Stimulated activated CD8-positive, alpha-beta memory T cell treated with anti-CD3 and anti-CD28 coated beads, Interleukin-15, amount 100 ng/mL, for 48 hours (primary cell): Measurements from ENCODE around the gene BLID.

Source experiments
- DNase-seq, 2 donors: peaks; one replicate each; pipeline ENCODE4 v3.0.0-alpha.2; 2020; ENCODE audit warnings: low read depth in 2 of 2

Gene BLID

GRCh38 chr11:122081073-122081472, 34.9 kb downstream of the BLID start:
- DNase-seq: no peak

DNA sequence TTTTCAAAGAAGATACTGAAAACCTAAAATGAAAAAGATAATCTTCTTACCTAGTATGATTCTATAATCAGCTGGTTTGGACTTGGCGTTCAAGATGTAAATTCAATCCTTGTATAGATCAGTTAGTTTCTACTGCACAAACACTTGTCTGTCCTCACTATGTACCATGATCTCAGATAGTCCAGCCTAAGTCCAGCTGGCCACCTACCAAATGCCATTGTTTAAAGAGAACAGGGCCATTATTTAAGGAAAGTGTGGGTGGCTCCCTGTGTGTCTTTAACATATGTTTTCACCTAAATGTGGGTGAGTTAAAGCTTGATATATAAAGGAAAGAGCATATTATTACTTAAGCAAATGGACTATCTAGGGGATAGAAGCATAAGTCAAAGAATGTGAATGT, 38.6 kb downstream of the BLID start:
- DNase-seq: no peak

GRCh38 chr11:122076512-122077120, 39.4 kb downstream of the BLID start:
- DNase-seq: no peak

DNA sequence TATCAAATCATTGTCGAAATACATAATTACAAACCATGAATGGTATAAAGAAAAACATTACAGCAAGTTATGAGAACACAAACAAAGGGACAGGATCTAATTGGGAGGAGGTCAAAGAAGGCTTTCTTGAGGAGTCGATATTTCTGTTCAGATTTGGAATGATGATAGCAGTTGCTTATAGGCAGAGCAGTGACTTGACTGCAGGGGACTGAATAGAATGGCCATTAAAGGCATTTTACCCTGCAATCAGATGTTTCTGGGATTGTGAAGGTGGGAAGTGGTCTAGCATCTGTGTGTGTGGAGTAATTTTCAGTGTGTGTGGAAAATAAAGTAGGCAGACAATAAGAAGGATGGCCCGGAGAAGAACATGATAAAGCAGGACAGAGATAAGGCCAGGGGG, 41.0 kb downstream of the BLID start:
- no peak for DNase-seq

GRCh38 chr11:122074022-122074421, 42.0 kb downstream of the BLID start:
- no peak for DNase-seq

DNA sequence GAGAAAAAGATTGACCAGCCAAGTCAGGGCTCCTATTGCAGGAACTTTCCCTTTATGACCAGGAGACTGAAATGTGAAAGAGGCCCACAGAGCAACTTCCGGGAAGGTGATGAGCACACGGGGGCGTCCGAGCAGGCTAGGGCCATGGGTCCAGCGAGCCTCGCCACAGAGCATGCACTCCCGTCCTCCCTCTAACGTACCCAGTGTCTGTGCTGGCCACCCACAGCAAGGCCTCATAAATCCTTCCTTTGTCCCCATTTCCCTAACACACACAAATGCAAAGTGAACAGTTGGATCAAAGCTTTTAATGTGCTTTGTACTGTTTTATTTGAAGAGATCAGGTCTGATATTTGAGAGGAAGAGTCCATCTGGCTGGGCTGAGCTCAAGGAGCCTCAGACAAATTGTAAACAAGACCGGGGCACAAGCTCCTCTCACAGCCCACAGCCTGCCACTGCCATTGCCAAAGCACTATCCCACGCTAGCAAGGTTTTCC, 44.3 kb downstream of the BLID start:
- no peak for DNase-seq

- DNase-seq: no peak
Measured at GRCh38 chr11:122069707-122070360, 46.2 kb downstream of the BLID start.

DNA sequence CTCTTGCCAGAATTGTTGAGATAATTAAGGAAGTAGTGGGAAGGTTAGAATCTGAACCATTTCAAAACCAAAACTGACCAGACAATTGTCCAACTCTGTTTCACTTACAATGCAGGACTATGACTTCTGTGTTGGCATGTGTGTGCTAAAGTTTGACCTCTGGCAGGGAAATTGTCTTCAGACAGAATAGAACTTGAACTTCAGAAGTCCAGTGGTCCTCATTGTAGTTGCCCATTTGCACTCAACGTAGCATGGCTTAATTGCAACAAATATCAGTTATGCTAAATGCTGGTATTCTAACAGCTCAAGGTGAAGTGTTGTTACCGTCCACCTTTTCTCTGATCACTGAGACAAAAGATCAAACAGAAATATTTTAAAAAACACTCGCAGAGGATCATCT, 47.2 kb downstream of the BLID start:
- no peak for DNase-seq

DNA sequence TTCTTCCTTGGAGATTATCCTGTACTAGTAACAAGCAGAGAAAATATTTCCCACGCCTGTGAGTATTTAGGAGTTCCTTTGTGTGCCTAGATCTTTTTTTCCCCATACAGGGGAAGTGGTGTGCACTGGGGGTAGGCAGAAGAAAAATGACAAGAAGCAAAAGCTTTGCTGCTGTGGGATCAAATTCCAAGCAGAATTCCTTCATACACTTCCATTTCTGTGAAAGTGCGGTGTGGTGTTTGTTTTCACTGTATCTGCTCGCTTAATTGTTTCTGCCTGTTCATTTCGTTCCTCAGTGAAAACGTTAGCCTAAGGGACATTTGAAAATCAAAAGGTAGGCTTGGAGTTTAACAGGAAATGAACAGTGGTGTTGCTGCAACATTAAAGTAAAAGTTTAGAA, 47.9 kb downstream of the BLID start:
- no peak for DNase-seq
